ENCODE measurements around the gene RFC4.

GRCh38 chr3:186783058-186783730 lies 23.1 kb downstream of the RFC4 start, which contains the start of gene EIF4A2:
- TF ChIP-seq, protein P1, sequence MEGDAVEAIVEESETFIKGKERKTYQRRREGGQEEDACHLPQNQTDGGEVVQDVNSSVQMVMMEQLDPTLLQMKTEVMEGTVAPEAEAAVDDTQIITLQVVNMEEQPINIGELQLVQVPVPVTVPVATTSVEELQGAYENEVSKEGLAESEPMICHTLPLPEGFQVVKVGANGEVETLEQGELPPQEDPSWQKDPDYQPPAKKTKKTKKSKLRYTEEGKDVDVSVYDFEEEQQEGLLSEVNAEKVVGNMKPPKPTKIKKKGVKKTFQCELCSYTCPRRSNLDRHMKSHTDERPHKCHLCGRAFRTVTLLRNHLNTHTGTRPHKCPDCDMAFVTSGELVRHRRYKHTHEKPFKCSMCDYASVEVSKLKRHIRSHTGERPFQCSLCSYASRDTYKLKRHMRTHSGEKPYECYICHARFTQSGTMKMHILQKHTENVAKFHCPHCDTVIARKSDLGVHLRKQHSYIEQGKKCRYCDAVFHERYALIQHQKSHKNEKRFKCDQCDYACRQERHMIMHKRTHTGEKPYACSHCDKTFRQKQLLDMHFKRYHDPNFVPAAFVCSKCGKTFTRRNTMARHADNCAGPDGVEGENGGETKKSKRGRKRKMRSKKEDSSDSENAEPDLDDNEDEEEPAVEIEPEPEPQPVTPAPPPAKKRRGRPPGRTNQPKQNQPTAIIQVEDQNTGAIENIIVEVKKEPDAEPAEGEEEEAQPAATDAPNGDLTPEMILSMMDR (IDR thresholded peaks at IDR 0.05), result no peak
- TF ChIP-seq EZH2 (IDR thresholded peaks at IDR 0.05) (peak; percentile 52), EZH2phosphoT487 (IDR thresholded peaks at IDR 0.05) (no peak)
